GM23338 (cell line): ENCODE data around the gene DAPK1. TPM values are rescaled to one million over a fixed set of nuclear protein-coding genes. Genes with fewer than 3 reads are reported as not detected.

Source experiments
- ATAC-seq: fragments of 200-7000 bp; cut with Tn5 transposase; 3 replicates; pipeline ENCODE4 v1.9.1; 2020
- DNase-seq: peaks from one replicate; pipeline ENCODE4 v3.0.0-alpha.2; 2015; ENCODE audit warnings: low spot score
- H2AFZ ChIP-seq: fragments of 200-600 bp; sonication (generic); 2 replicates; pipeline ENCODE4 v1.8.0; 2016; ENCODE audit warnings: antibody characterized with exemption, mild to moderate bottlenecking, moderate library complexity
- H3F3A ChIP-seq: fragments of 200-600 bp; sonication (generic); replicated peaks from 2 replicates; pipeline ENCODE4 v1.8.0; 2017; ENCODE audit warnings: antibody characterized with exemption, mixed run types, low read depth
- H3K27ac ChIP-seq: fragments of 200-600 bp; sonication (generic); 2 replicates; pipeline ENCODE4 v1.6.1; 2016; ENCODE audit warnings: low read depth
- H3K27me3 ChIP-seq: fragments of 200-600 bp; sonication (generic); 2 replicates; pipeline ENCODE4 v1.8.0; 2016; ENCODE audit warnings: mild to moderate bottlenecking, mixed run types, moderate library complexity; ENCODE audit not compliant: insufficient read depth
- H3K36me3 ChIP-seq: fragments of 200-600 bp; sonication (generic); 2 replicates; pipeline ENCODE4 v1.8.0; 2016; ENCODE audit warnings: mild to moderate bottlenecking; ENCODE audit not compliant: insufficient read depth
- H3K4me1 ChIP-seq: fragments of 200-600 bp; sonication (generic); 2 replicates; pipeline ENCODE4 v1.8.0; 2016; ENCODE audit warnings: mild to moderate bottlenecking, moderate library complexity; ENCODE audit not compliant: insufficient read depth
- H3K4me2 ChIP-seq: fragments of 200-600 bp; sonication (generic); 2 replicates; pipeline ENCODE4 v1.7.1; 2017; ENCODE audit warnings: mixed run types
- H3K4me3 ChIP-seq: fragments of 200-600 bp; sonication (generic); 2 replicates; pipeline ENCODE4 v1.6.1; 2016; ENCODE audit warnings: mixed run types
- H3K79me2 ChIP-seq: fragments of 200-600 bp; sonication (generic); replicated peaks from 2 replicates; pipeline ENCODE4 v1.8.0; 2017; ENCODE audit warnings: mild to moderate bottlenecking; ENCODE audit not compliant: insufficient read depth
- H3K9me2 ChIP-seq: fragments of 200-600 bp; sonication (generic); 2 replicates; pipeline ENCODE4 v1.8.0; 2017; ENCODE audit not compliant: insufficient read depth
- H4K20me1 ChIP-seq: fragments of 200-600 bp; sonication (generic); replicated peaks from 2 replicates; pipeline ENCODE4 v1.8.0; 2017; ENCODE audit warnings: mild to moderate bottlenecking; ENCODE audit not compliant: insufficient read depth
- H3K27ac Mint-ChIP-seq: 2 replicates; pipeline ENCODE4 v1.8.0; 2020; ENCODE audit warnings: inconsistent platforms, mild to moderate bottlenecking, moderate library complexity, mixed read lengths
- H3K27me3 Mint-ChIP-seq: 3 replicates; pipeline ENCODE4 v1.8.0; 2022; ENCODE audit warnings: low read depth, mild to moderate bottlenecking, moderate library complexity, mixed read lengths, inconsistent platforms; ENCODE audit not compliant: insufficient read depth, poor library complexity
- H3K36me3 Mint-ChIP-seq: 3 replicates; pipeline ENCODE4 v1.8.0; 2021; ENCODE audit warnings: low read depth, mild to moderate bottlenecking, inconsistent platforms, moderate library complexity, mixed read lengths
- H3K4me1 Mint-ChIP-seq: 3 replicates; pipeline ENCODE4 v1.8.0; 2020; ENCODE audit warnings: mild to moderate bottlenecking, inconsistent platforms, mixed read lengths
- H3K4me3 Mint-ChIP-seq: 3 replicates; pipeline ENCODE4 v1.8.0; 2021; ENCODE audit warnings: moderate library complexity, mild to moderate bottlenecking, inconsistent platforms, mixed read lengths
- H3K9me3 Mint-ChIP-seq: 3 replicates; pipeline ENCODE4 v1.8.0; 2020; ENCODE audit warnings: moderate library complexity, mild to moderate bottlenecking, inconsistent platforms, mixed read lengths
- CREB1 ChIP-seq: fragments of 250-450 bp; sonication (Bioruptor Pico); IDR thresholded peaks from 2 replicates; pipeline ENCODE4 v1.5.0; 2020; ENCODE audit warnings: low read depth, mild to moderate bottlenecking, moderate library complexity
- EZH2 ChIP-seq: fragments of 200-600 bp; sonication (generic); IDR thresholded peaks from one replicate; pipeline ENCODE4 v1.8.0; 2017; ENCODE audit warnings: antibody characterized with exemption, mild to moderate bottlenecking, low read depth; ENCODE audit not compliant: unreplicated experiment
- EZH2phosphoT487 ChIP-seq: fragments of 200-600 bp; sonication (generic); IDR thresholded peaks from one replicate; pipeline ENCODE4 v1.8.1; 2018; ENCODE audit warnings: antibody characterized with exemption; ENCODE audit not compliant: unreplicated experiment
- JUNB ChIP-seq: IDR thresholded peaks from one replicate; pipeline ENCODE4 v1.6.1; 2016; ENCODE audit warnings: antibody characterized with exemption; ENCODE audit not compliant: unreplicated experiment
- NANOG ChIP-seq: IDR thresholded peaks from 2 replicates; pipeline ENCODE4 v1.6.1; 2016; ENCODE audit warnings: antibody characterized with exemption, borderline replicate concordance
- POLR2AphosphoS5 ChIP-seq: IDR thresholded peaks from 2 replicates; pipeline ENCODE4 v1.6.1; 2016; ENCODE audit warnings: antibody characterized with exemption, low read depth
- STAT1 ChIP-seq: IDR thresholded peaks from one replicate; pipeline ENCODE4 v1.6.1; 2016; ENCODE audit warnings: antibody characterized with exemption; ENCODE audit not compliant: unreplicated experiment
- ZNF114 ChIP-seq: fragments of 250-450 bp; sonication (Bioruptor Pico); IDR thresholded peaks from 2 replicates; pipeline ENCODE4 v1.5.0; 2020; ENCODE audit warnings: mild to moderate bottlenecking, moderate library complexity
- ZNF331 ChIP-seq: fragments of 250-450 bp; sonication (Bioruptor Pico); IDR thresholded peaks from 2 replicates; pipeline ENCODE4 v1.5.0; 2020; ENCODE audit warnings: low read depth, mild to moderate bottlenecking, moderate library complexity
- polyA plus RNA-seq: library from polyadenylated mRNA; unstranded; fragments of >200 nt; fragmentation: Nextera tagmentation; extraction: Ambion mirVana; gene quantifications from 2 replicates; pipeline ENCODE4 v1.2.1, GENCODE V29; 2016
- total RNA-seq: library from RNA; depleted of rRNA; stranded (reverse); fragments of >200 nt; shearing (Covaris generic); gene quantifications from 2 replicates; pipeline ENCODE4 v1.2.3, GENCODE V29; 2014
- TF ChIP-seq, protein P1 (sequence below): IDR thresholded peaks from one replicate; pipeline ENCODE4 v1.6.1; 2018; ENCODE audit warnings: antibody characterized with exemption; ENCODE audit not compliant: unreplicated experiment
- TF ChIP-seq, protein P2 (sequence below): IDR thresholded peaks from 2 replicates; pipeline ENCODE4 v1.6.1; 2016; ENCODE audit warnings: antibody characterized with exemption

The DAPK1 gene
- total and polyA plus RNA-seq, 2 experiments from 2014 or later, result 37.0 to 134 TPM

DNA sequence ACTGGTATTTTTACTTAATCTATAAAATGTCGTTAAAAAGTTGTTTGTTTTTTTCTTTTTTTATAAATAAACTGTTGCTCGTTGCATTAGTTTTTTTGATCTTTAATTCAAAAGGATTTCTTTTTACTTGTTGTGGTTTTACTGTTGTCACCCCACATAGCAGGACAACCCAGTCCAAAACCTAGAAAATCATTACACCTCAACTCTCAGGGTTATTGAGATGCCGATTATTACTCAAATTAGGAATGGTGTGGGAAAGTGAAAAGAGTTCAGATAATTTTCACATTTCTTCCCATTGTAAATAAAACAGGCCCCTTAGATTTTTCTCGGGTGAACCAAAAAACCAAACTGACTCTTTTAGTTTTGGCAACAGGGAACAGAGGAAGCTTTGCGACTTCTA lies 210.9 kb downstream of the DAPK1 start:
- no peak overlapping the region for H3K4me3 Mint-ChIP-seq
- peaks cover 43% of the 10 kb centered on the region for H3K36me3 Mint-ChIP-seq
- TF ChIP-seq EZH2phosphoT487, result no peak
- TF ChIP-seq EZH2, result no peak
- TF ChIP-seq CREB1 (CRISPR knock-in tag), result no peak
- no peak for TF ChIP-seq ZNF114 (CRISPR knock-in tag)

DNA sequence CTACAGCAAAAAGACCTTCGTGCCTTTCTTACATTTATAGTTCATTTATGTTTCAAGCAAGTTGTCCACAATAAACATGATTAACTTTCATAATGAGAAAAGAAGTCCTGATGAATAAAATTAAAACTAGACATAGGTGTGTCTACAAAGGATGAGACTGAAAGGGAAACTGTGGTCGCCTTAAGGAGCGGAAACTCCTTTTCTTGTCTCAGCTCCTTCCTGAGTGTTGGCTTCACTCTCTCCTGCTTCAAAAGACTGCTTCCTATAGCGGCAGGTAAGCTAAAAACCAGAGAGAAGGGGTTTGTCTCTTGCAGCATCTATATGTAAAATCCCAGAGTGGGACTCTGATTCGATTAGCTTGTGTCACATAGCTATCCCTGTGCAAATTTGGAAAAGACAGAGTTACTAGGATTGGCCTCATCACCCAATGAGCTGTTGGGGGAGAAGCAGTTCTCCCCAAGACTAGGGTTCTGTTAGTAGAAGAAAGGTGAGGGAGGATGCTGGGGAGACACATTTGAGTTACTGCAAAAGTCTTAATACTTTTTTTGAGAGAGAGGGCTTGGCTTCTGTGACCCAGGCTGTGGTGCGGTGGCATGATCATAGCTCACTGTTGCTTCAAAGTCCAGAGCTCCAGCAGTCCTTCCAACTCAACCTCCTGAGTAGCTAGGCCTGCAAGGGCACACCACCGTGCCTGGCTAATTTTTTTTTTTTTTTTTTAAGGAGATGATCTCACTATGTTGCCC lies 211.5 kb downstream of the DAPK1 start:
- no peaks in the 10 kb centered on the region for H3K79me2 ChIP-seq
- Mint-ChIP-seq H3K27ac (no peak overlapping the region), H3K4me1 (no peaks in the 10 kb centered on the region; the same call in 2 of the 3 replicates), H3K4me3 (no peak overlapping the region), H3K27me3 (peaks cover 8% of the 10 kb centered on the region), H3K9me3 (no peaks in the 10 kb centered on the region), H3K36me3 (peaks cover 39% of the 10 kb centered on the region)
- H3K36me3 ChIP-seq, result peaks cover 18% of the 10 kb centered on the region
- H3F3A ChIP-seq, result peaks cover 4% of the 10 kb centered on the region
- H4K20me1 ChIP-seq, result no peaks in the 10 kb centered on the region; the same call in 1 of the 2 replicates
- ATAC-seq (no peak), DNase-seq (no peak)
- H3K27me3 ChIP-seq, result no peaks in the 10 kb centered on the region
- H3K4me1 ChIP-seq, result no peaks in the 10 kb centered on the region
- no peak overlapping the region for H3K4me3 ChIP-seq
- H3K4me2 ChIP-seq, result no peak overlapping the region
- no peak overlapping the region for H3K27ac ChIP-seq
- no peaks in the 10 kb centered on the region for H3K9me2 ChIP-seq
- no peak overlapping the region for H2AFZ ChIP-seq
- TF ChIP-seq EZH2 (no peak), JUNB (no peak), POLR2AphosphoS5 (no peak), NANOG (no peak), STAT1 (no peak), ZNF114 (CRISPR knock-in tag) (no peak), ZNF331 (no peak), CREB1 (CRISPR knock-in tag) (no peak)
- TF ChIP-seq, protein P1, sequence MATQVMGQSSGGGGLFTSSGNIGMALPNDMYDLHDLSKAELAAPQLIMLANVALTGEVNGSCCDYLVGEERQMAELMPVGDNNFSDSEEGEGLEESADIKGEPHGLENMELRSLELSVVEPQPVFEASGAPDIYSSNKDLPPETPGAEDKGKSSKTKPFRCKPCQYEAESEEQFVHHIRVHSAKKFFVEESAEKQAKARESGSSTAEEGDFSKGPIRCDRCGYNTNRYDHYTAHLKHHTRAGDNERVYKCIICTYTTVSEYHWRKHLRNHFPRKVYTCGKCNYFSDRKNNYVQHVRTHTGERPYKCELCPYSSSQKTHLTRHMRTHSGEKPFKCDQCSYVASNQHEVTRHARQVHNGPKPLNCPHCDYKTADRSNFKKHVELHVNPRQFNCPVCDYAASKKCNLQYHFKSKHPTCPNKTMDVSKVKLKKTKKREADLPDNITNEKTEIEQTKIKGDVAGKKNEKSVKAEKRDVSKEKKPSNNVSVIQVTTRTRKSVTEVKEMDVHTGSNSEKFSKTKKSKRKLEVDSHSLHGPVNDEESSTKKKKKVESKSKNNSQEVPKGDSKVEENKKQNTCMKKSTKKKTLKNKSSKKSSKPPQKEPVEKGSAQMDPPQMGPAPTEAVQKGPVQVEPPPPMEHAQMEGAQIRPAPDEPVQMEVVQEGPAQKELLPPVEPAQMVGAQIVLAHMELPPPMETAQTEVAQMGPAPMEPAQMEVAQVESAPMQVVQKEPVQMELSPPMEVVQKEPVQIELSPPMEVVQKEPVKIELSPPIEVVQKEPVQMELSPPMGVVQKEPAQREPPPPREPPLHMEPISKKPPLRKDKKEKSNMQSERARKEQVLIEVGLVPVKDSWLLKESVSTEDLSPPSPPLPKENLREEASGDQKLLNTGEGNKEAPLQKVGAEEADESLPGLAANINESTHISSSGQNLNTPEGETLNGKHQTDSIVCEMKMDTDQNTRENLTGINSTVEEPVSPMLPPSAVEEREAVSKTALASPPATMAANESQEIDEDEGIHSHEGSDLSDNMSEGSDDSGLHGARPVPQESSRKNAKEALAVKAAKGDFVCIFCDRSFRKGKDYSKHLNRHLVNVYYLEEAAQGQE, result no peak
- TF ChIP-seq, protein P2, sequence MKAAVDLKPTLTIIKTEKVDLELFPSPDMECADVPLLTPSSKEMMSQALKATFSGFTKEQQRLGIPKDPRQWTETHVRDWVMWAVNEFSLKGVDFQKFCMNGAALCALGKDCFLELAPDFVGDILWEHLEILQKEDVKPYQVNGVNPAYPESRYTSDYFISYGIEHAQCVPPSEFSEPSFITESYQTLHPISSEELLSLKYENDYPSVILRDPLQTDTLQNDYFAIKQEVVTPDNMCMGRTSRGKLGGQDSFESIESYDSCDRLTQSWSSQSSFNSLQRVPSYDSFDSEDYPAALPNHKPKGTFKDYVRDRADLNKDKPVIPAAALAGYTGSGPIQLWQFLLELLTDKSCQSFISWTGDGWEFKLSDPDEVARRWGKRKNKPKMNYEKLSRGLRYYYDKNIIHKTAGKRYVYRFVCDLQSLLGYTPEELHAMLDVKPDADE, result no peak

More for the DNA sequence above, 210.9 kb downstream of the DAPK1 start:
- Histone ChIP-seq H3K79me2 (no peaks in the 10 kb centered on the region), H3K4me2 (no peak overlapping the region), H3K9me2 (no peaks in the 10 kb centered on the region), H2AFZ (no peak overlapping the region), H3K4me1 (no peaks in the 10 kb centered on the region), H3K27me3 (no peaks in the 10 kb centered on the region), H4K20me1 (no peaks in the 10 kb centered on the region; the same call in 1 of the 2 replicates), H3K4me3 (no peak overlapping the region), H3K36me3 (peaks cover 21% of the 10 kb centered on the region), H3F3A (peaks cover 4% of the 10 kb centered on the region), H3K27ac (no peak overlapping the region)
- H3K9me3 Mint-ChIP-seq, result no peaks in the 10 kb centered on the region
- H3K27ac Mint-ChIP-seq, result no peak overlapping the region
- no peaks in the 10 kb centered on the region; the same call in 2 of the 3 replicates for H3K4me1 Mint-ChIP-seq
- ATAC-seq (no peak), DNase-seq (no peak)
- peaks cover 8% of the 10 kb centered on the region for H3K27me3 Mint-ChIP-seq
